Measurements from ENCODE around the gene CFAP58.

The CFAP58 gene

GRCh38 chr10:104342941-104343411, 10.7 kb upstream of the CFAP58 start:
- no peak overlapping the region for H3K4me3 ChIP-seq (ENCODE audit: low read depth, low read length)
- DNase-seq: no peak
- no peak for TF ChIP-seq CTCF (IDR thresholded peaks at IDR 0.05; ENCODE audit: low read depth, low read length, missing control alignments)
- H3K36me3 ChIP-seq (replicated peaks): peaks cover 2% of the 10 kb centered on the region
- in situ Hi-C loops (cut with HindIII; ENCODE audit: low pct_ligation_motif_present, low sequenced_read_pairs): no loop called here
- H3K27me3 ChIP-seq (replicated peaks): no peaks in the 10 kb centered on the region
- no peak overlapping the region for H3K27ac ChIP-seq

- Histone ChIP-seq H3K4me3 (ENCODE audit: low read depth, low read length) (no peak overlapping the region), H3K27ac (no peak overlapping the region), H3K27me3 (replicated peaks) (no peaks in the 10 kb centered on the region), H3K36me3 (replicated peaks) (no peaks in the 10 kb centered on the region)
- TF ChIP-seq CTCF (IDR thresholded peaks at IDR 0.05; ENCODE audit: low read depth, low read length, missing control alignments): no peak
- in situ Hi-C loops (cut with HindIII; ENCODE audit: low pct_ligation_motif_present, low sequenced_read_pairs): no loop called here
- DNase-seq: no peak
Observed at GRCh38 chr10:104344219-104344618, 9.4 kb upstream of the CFAP58 start.

GRCh38 chr10:104345515-104345914, 8.1 kb upstream of the CFAP58 start:
- Histone ChIP-seq H3K4me3 (ENCODE audit: low read depth, low read length) (no peak overlapping the region), H3K27me3 (replicated peaks) (no peaks in the 10 kb centered on the region), H3K27ac (no peak overlapping the region), H3K36me3 (replicated peaks) (no peaks in the 10 kb centered on the region)
- TF ChIP-seq CTCF (IDR thresholded peaks at IDR 0.05; ENCODE audit: low read depth, low read length, missing control alignments): no peak
- DNase-seq: no peak
- in situ Hi-C loops (cut with HindIII; ENCODE audit: low pct_ligation_motif_present, low sequenced_read_pairs): no loop called here

- Histone ChIP-seq H3K36me3 (replicated peaks) (no peaks in the 10 kb centered on the region), H3K27ac (no peak overlapping the region), H3K4me3 (ENCODE audit: low read depth, low read length) (no peak overlapping the region), H3K27me3 (replicated peaks) (no peaks in the 10 kb centered on the region)
- no peak for DNase-seq
- no peak for TF ChIP-seq CTCF (IDR thresholded peaks at IDR 0.05; ENCODE audit: low read depth, low read length, missing control alignments)
- in situ Hi-C loops (cut with HindIII; ENCODE audit: low pct_ligation_motif_present, low sequenced_read_pairs): no loop called here
Observed at GRCh38 chr10:104345941-104346340, 7.7 kb upstream of the CFAP58 start.

- in situ Hi-C loops (cut with HindIII; ENCODE audit: low pct_ligation_motif_present, low sequenced_read_pairs): no loop called here
- no peaks in the 10 kb centered on the region for H3K27me3 ChIP-seq (replicated peaks)
- H3K4me3 ChIP-seq (ENCODE audit: low read depth, low read length): no peak overlapping the region
- no peak overlapping the region for H3K27ac ChIP-seq
- no peak for TF ChIP-seq CTCF (IDR thresholded peaks at IDR 0.05; ENCODE audit: low read depth, low read length, missing control alignments)
- H3K36me3 ChIP-seq (replicated peaks): no peaks in the 10 kb centered on the region
- no peak for DNase-seq
Observed at GRCh38 chr10:104347295-104348045, 6.2 kb upstream of the CFAP58 start.

GRCh38 chr10:104348601-104349000, 5.0 kb upstream of the CFAP58 start:
- in situ Hi-C loops (cut with HindIII; ENCODE audit: low pct_ligation_motif_present, low sequenced_read_pairs): no loop called here
- no peak overlapping the region for H3K4me3 ChIP-seq (ENCODE audit: low read depth, low read length)
- H3K36me3 ChIP-seq (replicated peaks): no peaks in the 10 kb centered on the region
- no peak overlapping the region for H3K27ac ChIP-seq
- no peak for DNase-seq
- TF ChIP-seq CTCF (IDR thresholded peaks at IDR 0.05; ENCODE audit: low read depth, low read length, missing control alignments): no peak
- no peaks in the 10 kb centered on the region for H3K27me3 ChIP-seq (replicated peaks)
